HEK293 (cell line): ENCODE measurements around the gene CADPS.

Source experiments
- ZIC2 ChIP-seq: fragments of 450-650 bp; formaldehyde crosslinking; IDR thresholded peaks from 2 replicates; pipeline ENCODE4 v1.5.1; 2016; ENCODE audit warnings: missing biosample characterization, missing genetic modification characterization
- TF ChIP-seq, protein P1 (sequence below): fragments of 450-650 bp; formaldehyde crosslinking; IDR thresholded peaks from 2 replicates; pipeline ENCODE4 v1.5.1; 2016; ENCODE audit warnings: missing biosample characterization, missing genetic modification characterization

DNA sequence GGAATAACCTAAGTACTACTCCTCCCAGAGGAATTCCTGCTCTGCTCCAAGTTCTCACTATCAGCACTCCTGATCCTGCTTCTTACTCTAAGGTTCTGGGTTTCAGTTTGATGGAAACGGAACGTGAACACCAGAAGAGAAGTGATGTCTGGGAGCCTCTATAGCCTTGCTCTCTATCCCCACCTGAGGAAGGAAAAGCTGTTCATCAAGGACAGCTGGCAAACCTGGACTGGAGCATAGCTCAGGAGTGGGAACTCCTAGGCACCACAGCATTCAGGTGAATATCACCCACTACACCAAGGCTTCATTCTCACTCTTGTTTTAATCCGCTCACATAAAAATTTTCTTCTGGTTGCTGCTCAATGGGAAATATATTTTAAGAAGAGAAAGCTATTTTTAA is 13.0 kb upstream of the CADPS start:
- TF ChIP-seq, protein P1, sequence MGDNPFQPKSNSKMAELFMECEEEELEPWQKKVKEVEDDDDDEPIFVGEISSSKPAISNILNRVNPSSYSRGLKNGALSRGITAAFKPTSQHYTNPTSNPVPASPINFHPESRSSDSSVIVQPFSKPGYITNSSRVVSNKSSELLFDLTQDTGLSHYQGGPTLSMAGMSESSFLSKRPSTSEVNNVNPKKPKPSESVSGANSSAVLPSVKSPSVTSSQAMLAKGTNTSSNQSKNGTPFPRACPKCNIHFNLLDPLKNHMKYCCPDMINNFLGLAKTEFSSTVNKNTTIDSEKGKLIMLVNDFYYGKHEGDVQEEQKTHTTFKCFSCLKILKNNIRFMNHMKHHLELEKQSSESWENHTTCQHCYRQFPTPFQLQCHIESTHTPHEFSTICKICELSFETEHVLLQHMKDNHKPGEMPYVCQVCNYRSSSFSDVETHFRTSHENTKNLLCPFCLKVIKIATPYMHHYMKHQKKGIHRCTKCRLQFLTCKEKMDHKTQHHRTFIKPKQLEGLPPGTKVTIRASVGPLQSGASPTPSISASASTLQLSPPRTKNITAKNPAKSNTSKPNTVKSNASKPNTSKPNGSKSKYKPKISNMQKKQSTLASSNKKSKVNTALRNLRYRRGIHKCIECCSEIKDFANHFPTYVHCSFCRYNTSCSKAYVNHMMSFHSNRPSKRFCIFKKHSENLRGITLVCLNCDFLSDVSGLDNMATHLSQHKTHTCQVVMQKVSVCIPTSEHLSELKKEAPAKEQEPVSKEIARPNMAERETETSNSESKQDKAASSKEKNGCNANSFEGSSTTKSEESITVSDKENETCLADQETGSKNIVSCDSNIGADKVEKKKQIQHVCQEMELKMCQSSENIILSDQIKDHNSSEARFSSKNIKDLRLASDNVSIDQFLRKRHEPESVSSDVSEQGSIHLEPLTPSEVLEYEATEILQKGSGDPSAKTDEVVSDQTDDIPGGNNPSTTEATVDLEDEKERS (tag by site-specific recombination), result no peak
- no peak for TF ChIP-seq ZIC2 (tag by site-specific recombination)
